GM19099 (cell line): ENCODE results near the gene MATN1.

Experiments used
- POLR2A ChIP-seq: IDR thresholded peaks from 3 replicates; pipeline ENCODE4 v1.6.1; 2011; ENCODE audit warnings: low read depth; ENCODE audit not compliant: insufficient read length; ENCODE audit errors: extremely low read depth

MATN1 gene

GRCh38 chr1:30721341-30721793 lies 2.0 kb downstream of the MATN1 start:
- TF ChIP-seq POLR2A: no peak

DNA sequence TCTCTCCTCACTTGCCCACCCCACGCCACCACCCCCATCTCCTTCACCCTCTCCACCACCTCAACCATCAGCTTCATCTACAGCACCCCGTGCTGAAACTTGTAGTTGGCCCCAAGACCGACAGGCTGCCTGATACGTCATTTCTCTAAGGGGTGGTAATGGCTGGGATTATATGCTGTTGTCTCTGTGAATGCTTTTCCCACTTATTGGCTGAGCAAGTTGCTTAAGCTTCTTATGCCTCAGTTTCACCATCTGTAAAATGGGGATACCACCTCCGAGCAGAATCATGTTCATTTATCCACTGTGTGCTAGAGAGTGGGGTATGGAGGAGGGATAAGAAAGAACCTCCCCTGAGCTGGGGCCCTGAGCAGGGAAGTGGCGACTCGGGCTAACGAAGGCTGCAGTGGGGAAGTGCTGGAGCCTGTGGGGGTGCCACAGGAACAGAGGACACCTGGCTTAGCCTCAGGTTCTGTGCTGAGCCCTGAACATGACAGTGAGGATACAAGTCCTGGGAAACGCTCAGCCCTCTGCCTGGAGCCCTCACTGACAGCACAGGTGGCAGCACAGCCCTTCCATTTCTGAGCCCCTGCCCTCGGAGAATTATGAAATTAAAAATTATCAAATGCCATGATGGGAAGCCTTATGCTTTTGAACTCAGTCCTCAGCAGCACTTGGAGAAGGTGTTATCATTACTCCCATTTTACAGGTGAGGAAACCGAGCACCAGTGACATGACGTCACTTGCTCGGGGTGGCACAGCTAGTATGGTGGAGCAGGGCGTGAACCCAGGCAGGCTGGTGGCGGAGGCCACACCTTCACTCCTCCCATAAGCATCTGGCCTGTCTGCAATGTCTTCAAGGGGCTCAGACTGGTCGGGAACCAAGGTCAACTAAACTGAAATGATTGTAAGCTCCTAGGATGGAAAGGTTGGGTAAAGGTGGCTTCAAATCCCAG lies 2.8 kb downstream of the MATN1 start:
- TF ChIP-seq POLR2A: no peak

GRCh38 chr1:30719406-30720270 lies 3.7 kb downstream of the MATN1 start:
- no peak for TF ChIP-seq POLR2A

- peak; percentile 68 for TF ChIP-seq POLR2A
These were observed 4.6 kb downstream of the MATN1 start for GRCh38 chr1:30718636-30719405.

DNA sequence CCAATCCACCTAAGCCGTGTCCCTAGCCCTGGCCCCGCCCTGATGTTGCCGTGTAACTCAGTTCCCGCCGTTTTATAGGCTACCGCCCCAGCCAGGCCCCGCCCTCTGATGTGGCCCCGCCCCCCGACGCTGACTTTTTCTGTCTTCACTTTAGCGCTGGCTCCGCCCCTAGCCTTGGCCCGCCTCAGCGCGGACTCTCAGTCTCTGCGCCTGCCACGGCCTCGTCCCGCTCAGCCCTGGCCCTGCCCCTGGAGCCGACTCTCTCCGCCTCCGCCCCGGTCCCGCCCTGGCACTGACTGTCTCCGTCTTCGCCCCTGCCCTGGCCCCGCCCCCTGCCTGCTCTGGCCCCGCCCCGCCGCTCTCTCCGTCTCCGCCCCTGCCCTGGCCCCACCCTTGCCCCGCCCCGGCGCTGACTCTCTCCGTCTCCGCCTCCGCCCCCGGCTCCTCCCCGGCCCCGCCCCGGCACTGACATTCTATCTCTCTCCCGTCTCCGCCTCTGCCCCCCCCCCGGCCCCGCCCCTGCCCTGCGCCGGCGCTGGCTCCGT lies 5.2 kb downstream of the MATN1 start:
- TF ChIP-seq POLR2A: no peak

DNA sequence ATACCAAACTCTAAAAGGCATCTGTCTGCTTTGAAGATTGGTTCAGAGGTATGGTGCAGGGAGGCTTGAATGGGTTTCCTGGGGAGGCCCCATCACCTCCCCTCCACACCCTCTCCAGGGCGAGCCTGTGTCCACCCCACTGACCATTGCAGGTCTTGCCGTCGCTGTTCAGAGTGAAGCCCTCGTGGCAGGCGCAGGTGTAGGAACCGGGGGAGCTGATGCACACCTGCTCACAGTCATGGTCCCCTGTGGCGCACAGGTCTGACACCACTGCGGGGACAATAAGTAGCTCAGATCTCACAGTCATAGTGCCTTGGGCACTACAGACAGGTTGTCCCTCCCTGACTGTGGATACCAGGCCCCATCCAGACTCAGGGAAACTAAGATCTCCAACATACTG lies 6.7 kb downstream of the MATN1 start:
- TF ChIP-seq POLR2A: no peak

GRCh38 chr1:30715886-30716285 lies 7.5 kb downstream of the MATN1 start:
- no peak for TF ChIP-seq POLR2A

DNA sequence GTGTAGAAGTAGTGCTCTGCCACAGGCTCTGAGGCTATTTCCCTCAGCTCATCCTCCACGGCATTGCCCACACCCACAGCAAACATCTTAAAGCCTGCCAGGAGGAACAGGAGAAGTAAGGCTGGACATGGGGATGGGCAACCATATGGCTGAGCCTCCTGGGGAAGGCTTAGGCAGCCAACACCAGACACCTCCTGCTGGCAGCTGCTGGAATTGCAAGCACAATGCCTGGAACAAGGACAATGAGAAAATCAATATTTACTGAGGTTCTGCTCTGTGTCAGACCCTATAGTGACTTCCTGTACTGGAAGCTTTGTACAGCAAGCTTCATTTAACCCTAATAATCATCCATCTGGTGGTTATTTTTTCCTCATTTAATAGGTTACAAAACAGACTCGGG lies 8.2 kb downstream of the MATN1 start:
- TF ChIP-seq POLR2A: no peak

- no peak for TF ChIP-seq POLR2A
These were observed 8.8 kb downstream of the MATN1 start for GRCh38 chr1:30714536-30715090.

- no peak for TF ChIP-seq POLR2A
These were observed 9.4 kb downstream of the MATN1 start for GRCh38 chr1:30714025-30714424.

GRCh38 chr1:30713311-30713710 lies 10.1 kb downstream of the MATN1 start:
- TF ChIP-seq POLR2A: no peak

GRCh38 chr1:30712583-30712982 lies 10.8 kb downstream of the MATN1 start:
- no peak for TF ChIP-seq POLR2A

DNA sequence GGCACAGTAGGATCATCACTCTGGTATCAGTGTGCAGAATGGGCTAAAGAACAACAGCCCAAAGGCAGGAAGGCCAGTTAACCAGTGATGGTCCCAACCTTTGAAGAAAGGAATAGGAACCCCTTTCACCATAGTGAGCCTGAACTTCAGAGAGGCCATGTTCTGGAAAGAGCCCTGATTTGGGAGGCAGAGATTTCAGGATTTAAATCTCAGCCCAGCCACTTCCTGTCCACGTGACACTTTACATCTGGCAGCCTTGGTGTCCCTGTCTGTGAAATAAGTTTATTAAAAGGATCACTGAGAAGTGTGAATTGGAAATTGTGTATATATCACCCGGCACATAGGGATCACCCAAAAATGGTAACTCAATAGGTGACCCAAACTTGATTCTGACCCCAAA lies 13.0 kb downstream of the MATN1 start:
- no peak for TF ChIP-seq POLR2A

DNA sequence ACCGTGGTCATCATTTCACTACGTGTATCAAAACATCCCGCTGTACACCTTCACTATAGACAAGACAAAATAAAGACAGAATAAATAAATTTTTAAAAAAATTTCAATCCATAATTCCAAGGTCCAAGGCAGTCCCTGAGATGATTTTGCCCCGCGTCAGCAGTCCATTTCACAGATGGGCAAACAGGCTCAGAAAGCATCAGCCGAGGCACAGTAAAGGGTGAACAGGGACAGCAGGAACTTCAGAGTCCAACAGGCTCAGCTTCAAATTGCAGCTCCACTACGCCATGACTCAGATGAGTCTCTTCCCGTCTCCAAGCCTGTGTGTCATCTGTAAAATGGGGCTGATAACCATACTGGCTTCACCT lies 15.0 kb downstream of the MATN1 start:
- TF ChIP-seq POLR2A: no peak
